ENCODE data around the gene ADSL.

The ADSL gene

GRCh38 chr22:40328546-40329456 lies 17.5 kb upstream of the ADSL start:
- DNase-seq (ENCODE audit: low read depth) = no peak

- DNase-seq (ENCODE audit: low read depth) = no peak
Measured at GRCh38 chr22:40329466-40329865, 16.8 kb upstream of the ADSL start.

- DNase-seq (ENCODE audit: low read depth) = no peak
Measured at GRCh38 chr22:40330086-40330485, 16.2 kb upstream of the ADSL start.

- no peak for DNase-seq (ENCODE audit: low read depth)
Measured at GRCh38 chr22:40330615-40331014, 15.7 kb upstream of the ADSL start.

DNA sequence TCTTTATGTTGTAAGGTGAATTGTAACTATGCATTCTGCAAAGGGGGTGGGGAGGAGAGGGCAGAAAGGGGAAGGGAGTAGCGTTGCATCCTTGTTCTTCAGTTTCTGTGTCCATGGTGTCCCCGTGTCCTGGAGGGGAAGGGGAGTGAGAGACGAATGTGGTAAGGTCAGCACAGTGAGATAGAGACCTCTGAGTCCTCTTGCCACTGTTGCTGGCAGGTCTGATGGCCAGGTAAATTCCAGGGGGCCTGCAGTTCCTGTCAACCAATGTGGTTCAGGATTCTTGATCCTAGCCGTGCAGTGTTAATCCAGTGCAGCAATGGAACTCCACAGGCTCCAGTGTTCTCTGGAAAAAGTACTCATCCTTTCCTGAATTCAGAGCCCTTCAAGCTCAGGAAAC lies 14.6 kb upstream of the ADSL start:
- DNase-seq (ENCODE audit: low read depth) = no peak

GRCh38 chr22:40332319-40332781 lies 13.9 kb upstream of the ADSL start:
- DNase-seq (ENCODE audit: low read depth) = no peak

- DNase-seq (ENCODE audit: low read depth) = no peak
Measured at GRCh38 chr22:40334060-40334459, 12.2 kb upstream of the ADSL start.

GRCh38 chr22:40334899-40335298 lies 11.4 kb upstream of the ADSL start:
- DNase-seq (ENCODE audit: low read depth) = no peak

DNA sequence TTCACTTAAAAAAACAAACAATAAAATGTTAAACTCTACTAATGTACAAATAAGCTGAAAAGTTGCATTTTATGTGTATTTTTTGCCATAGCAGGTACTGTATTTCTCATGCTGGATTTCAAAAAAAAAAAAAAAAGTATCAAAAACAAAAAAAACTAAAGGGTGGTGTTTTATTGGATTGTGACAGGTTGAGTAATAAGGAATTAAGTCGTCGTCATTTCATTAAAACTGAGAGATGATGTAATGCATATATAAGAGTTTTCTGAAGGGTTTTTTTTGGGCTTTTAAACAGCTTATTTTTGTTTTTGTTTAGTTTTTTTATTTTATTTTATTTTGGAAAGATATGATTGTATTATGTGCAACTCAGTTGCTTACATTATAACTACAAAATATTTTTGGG lies 10.9 kb upstream of the ADSL start:
- DNase-seq (ENCODE audit: low read depth) = no peak

GRCh38 chr22:40340044-40340443 lies 6.3 kb upstream of the ADSL start:
- DNase-seq (ENCODE audit: low read depth) = no peak

DNA sequence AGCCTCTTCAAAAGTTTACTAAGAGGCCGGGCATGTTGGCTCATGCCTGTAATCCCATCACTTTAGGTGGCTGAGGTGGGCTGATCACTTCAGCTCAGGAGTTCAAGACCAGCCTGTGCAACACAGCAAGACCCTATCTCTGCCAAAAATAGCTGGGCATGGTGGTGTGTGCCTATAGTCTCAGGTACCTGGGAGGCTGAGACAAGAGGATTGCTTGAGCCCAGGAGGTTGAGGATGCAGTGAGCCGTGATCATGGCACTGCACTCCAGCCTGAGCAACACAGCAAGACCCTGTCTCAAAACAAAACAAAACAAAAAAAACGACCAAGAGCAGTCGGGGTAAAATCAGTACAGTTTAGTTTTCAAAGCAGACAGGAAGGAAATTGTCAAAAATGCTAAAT lies 4.7 kb upstream of the ADSL start:
- no peak for DNase-seq (ENCODE audit: low read depth)

- DNase-seq (ENCODE audit: low read depth) = no peak
Measured at GRCh38 chr22:40342521-40342920, 3.8 kb upstream of the ADSL start.

GRCh38 chr22:40345271-40345670 lies 1.0 kb upstream of the ADSL start:
- DNase-seq (ENCODE audit: low read depth) = no peak

GRCh38 chr22:40345815-40346184 lies 500 bp upstream of the ADSL start:
- DNase-seq (ENCODE audit: low read depth) = no peak

- no peak for DNase-seq (ENCODE audit: low read depth)
Measured at GRCh38 chr22:40347300-40347699, 1.0 kb downstream of the ADSL start.

DNA sequence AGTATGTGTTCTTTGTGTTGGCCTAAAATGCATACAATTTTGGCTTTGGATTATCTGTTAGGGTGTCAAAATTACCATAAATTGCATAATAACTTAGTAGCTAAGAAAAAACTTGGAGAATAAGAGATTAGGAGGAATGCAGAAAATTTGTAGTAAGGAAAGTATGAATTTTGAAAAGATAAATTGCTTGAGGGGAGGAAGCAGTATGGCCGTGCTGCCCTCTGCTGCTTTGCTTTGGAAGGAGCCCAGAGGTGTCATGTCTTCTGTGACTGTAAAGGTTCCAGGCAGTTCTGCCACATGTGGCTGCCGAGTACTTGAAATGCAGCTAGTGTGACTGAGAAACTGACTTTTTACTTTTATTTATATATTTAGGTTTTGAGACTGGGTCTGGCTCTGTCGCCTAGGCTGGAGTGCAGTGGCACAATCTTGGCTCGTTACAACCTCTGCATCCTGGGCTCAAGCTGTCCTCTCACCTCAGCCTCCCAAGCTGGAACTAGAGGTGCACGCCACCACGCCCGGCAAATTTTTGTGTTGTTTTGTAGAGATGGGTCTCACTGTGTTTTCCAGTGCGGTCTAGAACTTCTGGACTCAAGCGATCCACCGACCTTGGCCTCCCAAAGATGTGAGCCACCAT lies 1.8 kb downstream of the ADSL start:
- peak; percentile 45 for DNase-seq (ENCODE audit: low read depth)

DNA sequence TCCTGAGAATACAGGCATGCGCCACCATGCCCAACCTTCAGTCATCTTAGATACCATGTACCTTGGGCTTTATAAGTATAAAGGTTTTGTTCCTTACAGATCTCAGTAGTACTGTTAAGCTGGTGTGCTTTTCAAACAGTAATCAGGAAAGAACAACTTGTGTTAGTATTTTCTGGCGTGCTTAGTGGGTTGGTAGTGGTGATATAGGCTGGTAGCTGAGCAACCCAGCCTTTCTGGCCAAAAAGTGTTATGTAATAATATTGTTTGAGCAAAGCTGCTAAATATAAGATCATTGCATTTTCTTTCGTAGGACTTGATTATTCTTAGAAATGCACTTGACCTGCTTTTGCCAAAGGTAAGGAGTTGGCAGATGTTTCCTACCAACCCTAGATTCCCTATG lies 6.5 kb downstream of the ADSL start:
- DNase-seq (ENCODE audit: low read depth) = no peak

GRCh38 chr22:40361100-40361499 lies 14.8 kb downstream of the ADSL start:
- DNase-seq (ENCODE audit: low read depth) = no peak

- DNase-seq (ENCODE audit: low read depth) = no peak
Measured at GRCh38 chr22:40363059-40363458, 16.8 kb downstream of the ADSL start.

GRCh38 chr22:40364431-40364830 lies 18.1 kb downstream of the ADSL start:
- no peak for DNase-seq (ENCODE audit: low read depth)

DNA sequence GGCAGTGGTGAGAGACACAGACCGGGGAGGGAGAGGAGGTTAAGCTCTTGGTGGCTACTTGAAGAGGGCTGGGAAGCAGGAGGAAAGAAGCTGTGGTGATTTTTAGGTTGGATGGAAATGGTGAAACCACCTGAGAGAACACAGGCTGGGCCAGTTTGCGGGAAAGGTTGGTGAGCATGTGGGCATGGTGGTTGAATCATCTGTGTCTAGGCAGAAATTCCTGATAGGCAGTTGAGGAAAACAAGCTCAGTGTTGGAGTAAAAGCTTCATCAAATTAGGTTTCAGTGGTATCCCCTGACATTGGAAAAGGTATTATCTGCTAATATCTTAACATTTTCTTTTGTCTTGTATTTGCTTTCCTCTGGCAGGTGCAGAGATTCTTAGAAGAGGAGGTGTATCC lies 19.8 kb downstream of the ADSL start:
- DNase-seq (ENCODE audit: low read depth) = no peak

DNA sequence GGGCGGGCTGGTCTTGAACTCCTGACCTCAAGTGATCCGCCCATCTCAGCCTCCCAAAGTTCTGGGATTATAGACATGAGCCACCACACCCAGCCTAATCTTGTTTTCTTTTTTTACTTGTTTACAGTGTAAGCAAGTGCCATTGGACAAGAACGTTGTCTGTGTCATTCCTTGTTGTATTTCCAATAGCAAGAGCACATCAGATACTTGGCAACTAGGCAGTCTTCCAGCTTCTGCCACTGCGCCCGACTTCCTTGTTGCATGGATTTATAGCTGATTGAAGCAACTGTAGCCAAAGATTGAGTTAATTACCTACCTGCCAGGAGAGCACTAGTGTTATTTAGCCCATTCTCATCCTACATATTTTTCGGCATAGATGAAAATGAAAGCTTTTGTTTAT lies 21.0 kb downstream of the ADSL start:
- DNase-seq (ENCODE audit: low read depth) = no peak

GRCh38 chr22:40368016-40368415 lies 21.7 kb downstream of the ADSL start:
- DNase-seq (ENCODE audit: low read depth) = no peak

GRCh38 chr22:40368836-40369235 lies 22.5 kb downstream of the ADSL start:
- DNase-seq (ENCODE audit: low read depth) = no peak
